ENCODE data around the gene MIER2.

MIER2 gene

GRCh38 chr19:308471-309205 lies 36.0 kb downstream of the MIER2 start:
- peaks cover 0 to 2% of the 10 kb centered on the region in 2 donors for H3K4me1 Mint-ChIP-seq
- H3K27me3 Mint-ChIP-seq, result no peaks in the 10 kb centered on the region
- peaks cover 39 to 50% of the 10 kb centered on the region in 2 donors for H3K36me3 Mint-ChIP-seq
- ATAC-seq (replicated peaks) (no peak), DNase-seq (no peak)
- peak overlapping the region in 1 of 2 donors; percentile 8 for H3K4me3 Mint-ChIP-seq
- H3K9me3 Mint-ChIP-seq, result no peaks in the 10 kb centered on the region
- H3K27ac Mint-ChIP-seq, result no peak overlapping the region

- Mint-ChIP-seq H3K27me3 (no peaks in the 10 kb centered on the region), H3K36me3 (peaks cover 34 to 46% of the 10 kb centered on the region in 2 donors), H3K4me3 (no peak overlapping the region), H3K27ac (no peak overlapping the region), H3K9me3 (no peaks in the 10 kb centered on the region), H3K4me1 (peaks cover 0 to 2% of the 10 kb centered on the region in 2 donors)
- DNase-seq (no peak), ATAC-seq (replicated peaks) (no peak)
Measured at GRCh38 chr19:307793-308420, 36.7 kb downstream of the MIER2 start.

GRCh38 chr19:307111-307531 lies 37.5 kb downstream of the MIER2 start:
- H3K9me3 Mint-ChIP-seq, result no peaks in the 10 kb centered on the region
- peaks cover 0 to 2% of the 10 kb centered on the region in 2 donors for H3K4me1 Mint-ChIP-seq
- no peaks in the 10 kb centered on the region for H3K27me3 Mint-ChIP-seq
- no peak for DNase-seq
- H3K36me3 Mint-ChIP-seq, result peaks cover 34 to 46% of the 10 kb centered on the region in 2 donors
- H3K4me3 Mint-ChIP-seq, result no peak overlapping the region
- ATAC-seq (replicated peaks), result no peak
- H3K27ac Mint-ChIP-seq, result no peak overlapping the region

GRCh38 chr19:306151-306900 lies 38.3 kb downstream of the MIER2 start:
- H3K4me3 Mint-ChIP-seq, result no peak overlapping the region
- DNase-seq, result no peak
- no peaks in the 10 kb centered on the region for H3K9me3 Mint-ChIP-seq
- H3K27me3 Mint-ChIP-seq, result no peaks in the 10 kb centered on the region
- H3K4me1 Mint-ChIP-seq, result peaks cover 0 to 2% of the 10 kb centered on the region in 2 donors
- no peak for ATAC-seq (replicated peaks)
- peaks cover 34 to 42% of the 10 kb centered on the region in 2 donors for H3K36me3 Mint-ChIP-seq
- no peak overlapping the region for H3K27ac Mint-ChIP-seq

GRCh38 chr19:305240-306150 lies 39.1 kb downstream of the MIER2 start:
- ATAC-seq (replicated peaks) (no peak), DNase-seq (no peak)
- no peaks in the 10 kb centered on the region for H3K27me3 Mint-ChIP-seq
- H3K4me3 Mint-ChIP-seq, result no peak overlapping the region
- H3K27ac Mint-ChIP-seq, result no peak overlapping the region
- no peaks in the 10 kb centered on the region for H3K9me3 Mint-ChIP-seq
- H3K36me3 Mint-ChIP-seq, result peaks cover 33 to 38% of the 10 kb centered on the region in 2 donors
- H3K4me1 Mint-ChIP-seq, result peaks cover 0 to 2% of the 10 kb centered on the region in 2 donors

GRCh38 chr19:296476-297225 lies 47.9 kb downstream of the MIER2 start:
- no peaks in the 10 kb centered on the region for H3K9me3 Mint-ChIP-seq
- peaks cover 37 to 54% of the 10 kb centered on the region in 2 donors for H3K27me3 Mint-ChIP-seq
- ATAC-seq (replicated peaks) (no peak), DNase-seq (no peak)
- H3K4me1 Mint-ChIP-seq, result peaks cover 4 to 11% of the 10 kb centered on the region in 2 donors
- no peak overlapping the region for H3K4me3 Mint-ChIP-seq
- H3K36me3 Mint-ChIP-seq, result peaks cover 0 to 5% of the 10 kb centered on the region in 2 donors
- no peak overlapping the region for H3K27ac Mint-ChIP-seq

GRCh38 chr19:295687-296370 lies 48.8 kb downstream of the MIER2 start:
- Mint-ChIP-seq H3K36me3 (no peaks in the 10 kb centered on the region), H3K9me3 (no peaks in the 10 kb centered on the region), H3K27ac (no peak overlapping the region), H3K4me1 (peaks cover 4 to 11% of the 10 kb centered on the region in 2 donors), H3K4me3 (no peak overlapping the region), H3K27me3 (peaks cover 37 to 54% of the 10 kb centered on the region in 2 donors)
- ATAC-seq (replicated peaks) (no peak), DNase-seq (no peak)

- H3K27me3 Mint-ChIP-seq, result peaks cover 38 to 58% of the 10 kb centered on the region in 2 donors
- peak; percentile 18 for DNase-seq
- H3K4me1 Mint-ChIP-seq, result peaks cover 4 to 16% of the 10 kb centered on the region in 2 donors
- no peaks in the 10 kb centered on the region for H3K9me3 Mint-ChIP-seq
- ATAC-seq (replicated peaks), result peak; percentile 78 to 81
- no peaks in the 10 kb centered on the region for H3K36me3 Mint-ChIP-seq
- H3K27ac Mint-ChIP-seq, result no peak overlapping the region
- no peak overlapping the region for H3K4me3 Mint-ChIP-seq
Measured at GRCh38 chr19:294946-295686, 49.5 kb downstream of the MIER2 start.

GRCh38 chr19:294341-294945 lies 50.2 kb downstream of the MIER2 start:
- Mint-ChIP-seq H3K27me3 (peaks cover 45 to 65% of the 10 kb centered on the region in 2 donors), H3K4me1 (peaks cover 5 to 16% of the 10 kb centered on the region in 2 donors), H3K4me3 (no peak overlapping the region), H3K36me3 (no peaks in the 10 kb centered on the region), H3K27ac (no peak overlapping the region), H3K9me3 (no peaks in the 10 kb centered on the region)
- ATAC-seq (replicated peaks) (peak; percentile 15 to 31), DNase-seq (no peak)

GRCh38 chr19:293436-294110 lies 51.0 kb downstream of the MIER2 start:
- ATAC-seq (replicated peaks), result no peak
- Mint-ChIP-seq H3K27me3 (peaks cover 53 to 74% of the 10 kb centered on the region in 2 donors), H3K4me1 (peaks cover 5 to 16% of the 10 kb centered on the region in 2 donors), H3K36me3 (no peaks in the 10 kb centered on the region), H3K27ac (no peak overlapping the region), H3K9me3 (no peaks in the 10 kb centered on the region), H3K4me3 (no peak overlapping the region)
- no peak for DNase-seq

GRCh38 chr19:292951-293350 lies 51.6 kb downstream of the MIER2 start:
- Mint-ChIP-seq H3K27ac (no peak overlapping the region), H3K4me3 (no peak overlapping the region), H3K36me3 (no peaks in the 10 kb centered on the region), H3K4me1 (peaks cover 5 to 16% of the 10 kb centered on the region in 2 donors), H3K9me3 (no peaks in the 10 kb centered on the region), H3K27me3 (peaks cover 60 to 80% of the 10 kb centered on the region in 2 donors)
- DNase-seq (no peak), ATAC-seq (replicated peaks) (no peak)

Measured in stimulated activated naive B cell treated with anti-CD40 and anti-IgM and Interleukin-4, amounts not matched to agents 10 μg/mL and 1 μg/mL and 100 μg/mL, for 72 hours (primary cell).